GM12874 (cell line): ENCODE results near the gene ADAMTS10.

ENCODE experiments used
- CTCF ChIP-seq: IDR thresholded peaks from 2 replicates; pipeline ENCODE4 v1.5.1; 2011; ENCODE audit warnings: low read depth, mild to moderate bottlenecking, control low read depth, low read length, moderate library complexity; ENCODE audit not compliant: insufficient read depth

ADAMTS10 gene

DNA sequence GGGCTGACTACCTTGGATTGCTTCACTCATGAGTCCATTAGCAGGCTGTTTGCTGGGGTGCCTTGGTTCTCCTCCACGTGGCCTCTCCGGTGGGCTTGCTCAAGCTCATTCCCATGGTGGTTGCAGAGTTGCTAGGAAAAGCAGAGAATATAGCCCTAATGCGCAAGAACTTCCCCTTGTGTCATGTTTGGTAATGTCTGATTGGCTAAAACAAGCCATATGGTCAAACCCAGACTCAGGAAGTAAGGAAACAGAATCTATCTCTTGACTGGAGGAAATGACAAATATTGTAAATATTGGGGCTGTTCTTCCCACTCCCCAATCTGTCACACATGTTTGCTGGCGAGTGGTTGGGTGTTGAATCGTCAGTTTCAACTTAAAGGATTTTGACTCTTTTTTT is 32.0 kb upstream of the ADAMTS10 start:
- no peak for TF ChIP-seq CTCF

- peak; percentile 26; the same call in 1 of the 2 replicates for TF ChIP-seq CTCF
Observed at GRCh38 chr19:8641908-8642547, 31.5 kb upstream of the ADAMTS10 start.

- no peak for TF ChIP-seq CTCF
Observed at GRCh38 chr19:8641221-8641907, 30.8 kb upstream of the ADAMTS10 start.

GRCh38 chr19:8640402-8641004 is 30.0 kb upstream of the ADAMTS10 start:
- no peak for TF ChIP-seq CTCF

DNA sequence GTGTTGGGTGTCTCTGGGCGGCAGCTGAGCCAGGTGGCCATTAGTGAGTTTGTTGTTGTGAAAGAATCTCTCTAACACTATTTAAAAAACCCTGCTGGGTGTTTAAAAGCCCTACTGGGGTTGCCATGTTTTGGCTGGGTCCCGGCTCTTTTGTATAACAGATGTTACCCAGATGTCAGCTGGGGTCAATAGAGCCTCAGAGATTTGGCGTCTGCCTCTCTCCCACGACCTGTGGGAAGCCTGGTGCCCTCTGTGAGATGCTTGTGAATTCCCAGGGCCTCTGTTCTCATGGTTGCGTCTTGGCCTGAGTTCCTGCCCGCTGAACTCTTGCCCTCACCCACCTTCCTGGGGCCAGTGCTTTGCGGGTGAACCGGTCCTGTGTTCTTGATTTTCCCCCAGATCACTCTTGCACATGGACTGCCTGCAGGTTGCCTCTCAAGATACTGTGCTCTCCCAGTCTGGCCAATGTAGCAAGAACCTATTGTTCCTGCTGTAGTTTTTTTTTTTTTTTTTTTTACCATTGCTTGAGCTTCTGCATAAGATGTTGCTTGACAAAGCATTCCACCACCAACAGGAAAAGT is 29.4 kb upstream of the ADAMTS10 start:
- TF ChIP-seq CTCF = no peak

DNA sequence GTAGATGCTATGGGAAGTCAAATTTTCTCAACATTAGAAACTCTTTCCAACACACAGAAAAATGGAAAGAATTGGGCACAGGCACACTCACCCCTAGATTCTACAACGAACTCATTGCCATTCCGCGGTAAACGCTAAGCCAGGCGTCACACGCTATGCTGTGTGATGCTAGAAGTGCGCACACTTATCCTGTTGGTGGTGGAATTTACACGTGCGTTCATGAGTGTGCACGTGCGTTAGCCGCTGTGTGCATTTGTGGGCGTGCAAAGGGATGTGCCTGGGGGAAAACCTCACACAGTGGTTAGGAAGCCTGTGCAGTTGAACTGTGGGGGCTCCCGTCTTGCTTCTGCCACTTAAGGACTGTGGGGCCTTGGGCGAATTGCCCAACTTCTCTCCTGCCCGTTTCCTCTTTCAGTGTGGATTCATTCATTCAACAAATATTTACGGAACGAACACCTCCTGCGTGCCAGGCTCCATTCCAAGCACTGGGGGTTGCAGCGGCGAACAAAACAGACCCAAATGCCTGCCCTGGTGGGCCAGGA is 27.6 kb upstream of the ADAMTS10 start:
- TF ChIP-seq CTCF = no peak

GRCh38 chr19:8635422-8635821 is 24.9 kb upstream of the ADAMTS10 start:
- TF ChIP-seq CTCF = no peak
